Effector CD4-positive, alpha-beta T cell (primary cell): ENCODE data around the gene FBLN2.

Experiments
- DNase-seq: peaks from one replicate; pipeline ENCODE4 v3.0.0-alpha.2; 2020

FBLN2 gene

DNA sequence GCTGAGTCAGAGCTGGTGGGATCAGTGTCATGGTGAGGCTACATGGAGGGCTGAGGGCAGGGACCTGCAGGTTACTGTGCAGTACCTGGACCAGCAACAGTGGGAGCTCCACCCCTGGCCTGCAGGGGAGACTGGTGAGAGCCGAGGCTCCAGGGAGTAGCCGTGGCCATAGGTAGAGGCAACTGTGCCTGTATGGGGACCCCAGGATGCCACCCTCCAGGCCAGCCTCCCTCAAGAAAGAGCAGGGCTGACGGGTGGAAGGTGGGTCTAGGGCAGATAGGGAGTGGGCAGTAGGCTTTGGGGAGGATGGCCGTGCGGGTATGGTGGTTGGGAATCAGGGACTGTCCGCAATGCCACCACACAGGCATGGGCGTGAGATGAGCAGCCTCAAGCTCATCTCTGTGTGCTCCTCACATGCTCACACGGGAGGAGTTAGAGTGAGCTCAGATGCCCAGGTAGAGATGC is 35.5 kb downstream of the FBLN2 start:
- no peak for DNase-seq

DNA sequence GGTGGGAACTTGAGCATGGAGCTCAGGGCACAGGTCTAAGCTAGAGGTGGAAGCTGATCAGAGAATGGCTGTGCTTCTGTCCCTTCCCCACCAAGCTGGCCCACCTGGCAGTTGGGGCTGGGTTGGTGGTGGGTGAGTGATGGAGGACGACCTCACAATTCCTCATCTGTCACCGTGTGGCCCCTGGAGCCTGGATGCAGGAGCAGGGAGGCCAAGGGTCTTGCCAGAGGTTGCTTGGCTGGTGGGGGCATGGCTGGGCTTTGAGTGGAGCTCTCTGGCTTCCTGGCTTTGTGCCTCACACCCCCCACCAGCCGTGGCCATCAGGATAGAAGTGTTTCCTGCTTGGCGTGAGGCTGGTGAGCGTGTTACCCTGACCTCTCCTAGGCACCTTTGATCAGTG is 36.0 kb downstream of the FBLN2 start:
- DNase-seq, result no peak

DNA sequence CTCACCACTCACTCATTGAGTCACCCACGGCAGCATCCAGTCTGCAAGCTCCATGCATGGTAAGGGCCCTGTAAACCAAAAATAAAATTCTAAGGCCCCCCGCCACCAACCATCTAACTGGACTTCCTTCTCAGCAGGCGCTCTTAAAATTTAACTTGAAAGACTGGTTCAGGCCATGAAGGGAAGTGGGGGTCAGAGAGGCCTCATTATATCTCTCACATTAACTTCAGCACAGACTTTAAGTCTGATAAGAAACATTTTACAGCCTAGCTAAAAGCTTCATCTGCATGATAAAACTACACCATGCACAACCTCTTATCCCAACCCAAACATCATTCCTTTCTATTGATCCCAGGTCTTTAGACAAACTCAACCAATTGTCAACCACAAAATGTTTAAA is 38.5 kb downstream of the FBLN2 start:
- DNase-seq, result no peak

- no peak for DNase-seq
Observed at GRCh38 chr3:13588221-13588701, 39.3 kb downstream of the FBLN2 start.

- no peak for DNase-seq
Observed at GRCh38 chr3:13588993-13589392, 40.1 kb downstream of the FBLN2 start.

DNA sequence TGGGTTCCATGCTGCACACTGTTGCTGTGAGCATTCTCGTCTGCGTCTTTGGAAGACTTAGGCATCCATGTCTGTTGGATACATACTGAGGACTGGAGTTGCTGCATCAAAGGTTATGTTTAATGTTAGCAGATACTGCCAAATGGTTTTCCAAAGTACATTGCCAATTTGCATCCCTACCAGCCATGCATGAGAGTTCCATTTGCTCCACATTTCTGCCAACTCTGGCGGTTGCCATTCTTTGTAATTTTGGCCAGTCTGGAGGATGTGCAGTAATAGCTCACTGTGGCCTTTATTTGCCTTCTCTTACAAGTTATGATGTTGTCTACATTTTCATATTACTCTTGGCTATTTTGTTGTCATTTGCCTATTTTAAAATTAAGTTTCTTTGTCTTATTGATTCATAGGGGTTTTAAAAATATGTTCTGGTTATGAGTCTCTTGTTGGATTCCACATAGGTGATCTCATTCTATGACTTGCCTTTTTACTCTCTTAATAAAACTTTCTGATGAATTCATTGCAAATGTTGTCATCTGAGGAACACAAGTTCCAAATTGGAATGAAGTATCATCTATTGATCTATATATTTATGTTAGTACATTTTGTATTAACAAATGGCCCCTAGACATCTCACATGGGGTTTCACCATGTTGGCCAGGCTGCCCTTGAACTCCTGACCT is 42.1 kb downstream of the FBLN2 start:
- no peak for DNase-seq

GRCh38 chr3:13593615-13594014 is 44.7 kb downstream of the FBLN2 start:
- DNase-seq, result no peak

GRCh38 chr3:13594146-13594545 is 45.2 kb downstream of the FBLN2 start:
- no peak for DNase-seq

- DNase-seq, result no peak
Observed at GRCh38 chr3:13594991-13595421, 46.1 kb downstream of the FBLN2 start.

DNA sequence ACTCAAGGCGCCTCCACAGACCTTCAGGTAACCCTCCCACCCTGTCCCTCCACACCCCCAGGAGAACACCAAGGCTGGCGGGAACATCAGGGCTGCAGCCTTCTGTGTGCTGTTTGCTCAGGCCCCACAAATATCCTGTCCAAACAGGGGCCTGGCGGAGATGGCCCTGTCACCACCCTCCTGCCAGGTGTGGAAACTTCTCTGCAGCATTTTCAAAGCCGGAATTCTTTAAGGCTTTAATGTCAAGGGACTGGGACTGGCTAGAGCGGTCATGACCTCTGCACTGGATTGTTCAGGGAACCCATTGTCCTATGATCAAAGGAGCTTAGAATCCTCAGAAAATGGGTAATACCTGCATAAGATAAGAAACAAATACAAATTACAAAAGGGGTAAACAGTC is 46.6 kb downstream of the FBLN2 start:
- DNase-seq, result no peak

DNA sequence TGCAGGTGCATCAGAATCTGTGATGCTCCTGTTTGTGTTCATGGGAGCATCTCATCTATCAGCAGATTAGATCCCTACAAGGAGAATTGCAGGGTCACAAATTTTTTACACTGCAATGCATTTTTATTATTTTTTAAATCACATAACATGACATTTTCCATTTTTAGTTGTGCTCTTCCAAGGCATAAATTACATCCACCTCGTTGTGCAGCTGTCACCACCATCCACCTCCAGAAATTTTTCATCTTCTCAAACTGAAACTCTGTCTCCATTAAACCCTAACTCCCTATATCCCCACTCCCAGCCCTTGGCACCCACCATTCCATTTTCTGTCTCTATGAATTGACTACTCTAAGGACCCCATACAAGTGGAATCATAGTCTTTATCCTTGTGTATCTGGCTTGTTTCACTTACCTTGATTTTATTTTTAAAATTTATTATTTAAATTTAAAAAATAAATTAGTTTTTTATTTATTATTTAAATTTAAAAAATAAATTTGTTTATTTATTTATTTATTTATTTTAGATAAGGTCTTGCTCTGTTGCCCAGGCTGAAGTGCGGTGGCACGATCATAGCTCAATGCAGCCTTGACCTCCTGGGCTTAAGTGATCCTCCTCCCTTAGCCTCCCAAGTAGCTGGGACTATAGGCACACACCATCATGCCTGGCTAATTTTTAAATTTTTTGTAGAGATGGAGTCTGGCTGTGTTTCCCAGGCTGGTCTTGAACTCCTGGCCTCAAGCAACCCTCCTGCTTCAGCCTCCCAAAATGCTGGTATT is 47.7 kb downstream of the FBLN2 start:
- DNase-seq, result no peak

DNA sequence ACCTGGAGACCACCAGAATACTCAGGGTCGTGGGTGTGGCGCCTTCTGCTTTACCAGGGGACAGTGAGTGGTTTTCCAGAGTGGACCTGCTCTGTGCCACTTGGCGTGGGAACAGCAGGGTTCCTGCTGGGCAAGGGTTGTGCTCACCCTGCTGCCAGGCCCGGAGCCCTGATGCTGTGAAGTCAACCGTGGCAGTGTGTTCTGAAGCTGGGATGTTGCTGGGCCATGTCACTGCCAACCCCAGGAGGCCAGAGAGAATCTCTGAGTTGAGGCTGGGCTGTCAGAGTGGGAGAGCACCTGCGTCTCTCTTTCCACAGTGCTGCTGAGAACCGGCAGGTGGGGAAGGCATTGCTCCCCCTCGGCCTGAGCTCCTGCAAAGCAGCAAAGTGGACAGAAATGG is 48.7 kb downstream of the FBLN2 start:
- no peak for DNase-seq

DNA sequence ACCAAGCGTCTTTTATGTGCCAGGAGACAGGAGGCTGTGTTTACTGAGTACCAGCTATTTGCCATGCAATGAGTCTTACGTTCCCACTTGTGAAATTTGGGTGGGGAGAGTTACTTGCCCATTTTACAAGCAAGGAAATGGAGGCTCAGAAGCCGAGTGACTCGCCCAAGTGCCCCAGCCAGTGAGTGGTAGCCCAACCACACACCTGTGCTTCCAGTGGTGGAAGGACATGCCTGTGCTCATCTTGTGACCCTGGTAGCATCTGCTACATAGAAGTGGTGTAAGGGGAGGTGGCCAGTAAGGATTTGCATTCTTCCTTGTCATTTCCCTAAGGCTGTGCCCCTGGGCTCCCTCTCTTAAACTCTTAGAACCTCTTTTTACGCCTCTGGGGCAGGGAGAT is 49.3 kb downstream of the FBLN2 start:
- no peak for DNase-seq

DNA sequence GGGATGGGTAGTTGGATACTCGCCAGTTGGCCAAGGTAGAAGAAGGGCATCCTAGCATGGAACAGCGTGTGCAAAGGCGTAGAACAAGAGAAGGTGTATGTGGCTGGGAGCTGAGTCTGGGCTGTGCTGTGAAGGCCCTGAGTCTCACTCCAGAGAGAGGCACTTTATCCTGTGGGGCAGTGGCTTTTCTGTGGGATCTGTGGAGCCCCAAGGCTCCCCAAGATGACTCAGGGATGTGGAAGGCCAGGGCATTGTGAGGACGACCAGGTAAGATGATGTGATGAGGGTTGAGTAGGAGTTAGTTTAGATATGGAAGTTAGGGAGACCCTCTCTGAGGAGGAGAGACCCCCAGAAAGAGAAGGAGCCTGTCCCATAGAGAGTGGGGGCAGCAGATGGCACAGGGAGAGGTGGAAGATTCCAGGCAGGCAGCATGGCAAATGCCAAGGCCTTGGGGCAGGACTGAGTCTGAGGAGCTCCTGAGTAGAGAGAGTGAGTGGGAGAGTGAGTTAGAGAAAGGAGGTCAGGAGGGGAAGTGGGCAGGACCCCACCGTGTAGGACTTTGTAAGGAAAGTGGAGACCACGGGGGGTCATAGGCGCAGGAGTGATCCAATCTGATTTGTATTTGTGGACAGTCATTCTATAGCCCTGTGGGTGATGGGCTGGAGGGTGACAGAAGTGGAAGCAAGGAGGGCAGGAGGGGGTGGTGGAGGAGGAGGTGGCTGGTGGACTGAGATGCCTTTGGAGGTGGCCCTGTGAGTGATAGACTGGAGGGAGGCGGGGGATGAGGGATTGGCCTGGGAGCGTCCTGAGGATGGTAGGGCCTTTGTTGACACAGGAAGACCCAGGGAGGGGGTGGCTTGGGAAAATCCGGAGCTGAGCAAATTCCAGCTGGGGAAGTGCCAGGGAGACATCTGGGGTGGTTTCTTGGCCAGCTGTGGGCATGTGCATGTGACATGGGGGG is 50.3 kb downstream of the FBLN2 start:
- DNase-seq, result no peak

GRCh38 chr3:13599887-13600450 is 51.0 kb downstream of the FBLN2 start:
- DNase-seq, result no peak

DNA sequence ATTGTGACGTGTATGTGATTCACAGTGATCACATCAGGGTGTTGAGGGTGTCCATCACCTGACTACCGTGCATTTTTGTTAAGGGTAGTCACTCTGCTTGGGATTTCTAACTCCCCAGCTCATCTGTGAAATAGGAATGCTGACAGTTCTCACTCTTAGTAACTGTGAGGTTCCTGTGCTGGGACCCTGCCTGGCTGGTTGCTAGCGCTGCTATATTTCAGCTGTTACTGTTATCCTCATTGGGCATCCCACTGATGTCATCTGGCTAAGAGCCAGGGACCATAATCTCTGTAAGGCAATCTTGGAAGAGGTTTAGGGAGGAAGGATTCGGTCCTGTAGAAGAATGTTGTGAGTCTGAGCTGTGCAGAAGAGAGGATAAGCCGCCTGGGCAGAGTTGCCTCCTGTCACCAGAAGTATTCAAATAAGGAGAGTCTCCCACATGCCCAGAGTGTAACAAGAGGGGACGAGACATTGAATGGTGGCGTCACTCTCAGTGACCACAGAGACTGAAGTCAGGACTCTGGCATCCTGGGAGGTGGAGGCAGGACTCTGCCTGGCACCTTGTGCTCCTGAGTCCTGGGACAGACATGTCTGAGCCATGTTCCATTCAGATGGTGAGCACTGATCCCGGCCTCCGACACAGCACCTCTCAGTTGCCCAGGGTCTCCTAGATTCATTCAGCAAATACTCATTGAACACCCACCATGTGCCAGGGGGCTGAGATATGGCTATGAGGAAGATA is 52.2 kb downstream of the FBLN2 start:
- no peak for DNase-seq

GRCh38 chr3:13601692-13602080 is 52.8 kb downstream of the FBLN2 start:
- no peak for DNase-seq

GRCh38 chr3:13605555-13605954 is 56.6 kb downstream of the FBLN2 start:
- no peak for DNase-seq

DNA sequence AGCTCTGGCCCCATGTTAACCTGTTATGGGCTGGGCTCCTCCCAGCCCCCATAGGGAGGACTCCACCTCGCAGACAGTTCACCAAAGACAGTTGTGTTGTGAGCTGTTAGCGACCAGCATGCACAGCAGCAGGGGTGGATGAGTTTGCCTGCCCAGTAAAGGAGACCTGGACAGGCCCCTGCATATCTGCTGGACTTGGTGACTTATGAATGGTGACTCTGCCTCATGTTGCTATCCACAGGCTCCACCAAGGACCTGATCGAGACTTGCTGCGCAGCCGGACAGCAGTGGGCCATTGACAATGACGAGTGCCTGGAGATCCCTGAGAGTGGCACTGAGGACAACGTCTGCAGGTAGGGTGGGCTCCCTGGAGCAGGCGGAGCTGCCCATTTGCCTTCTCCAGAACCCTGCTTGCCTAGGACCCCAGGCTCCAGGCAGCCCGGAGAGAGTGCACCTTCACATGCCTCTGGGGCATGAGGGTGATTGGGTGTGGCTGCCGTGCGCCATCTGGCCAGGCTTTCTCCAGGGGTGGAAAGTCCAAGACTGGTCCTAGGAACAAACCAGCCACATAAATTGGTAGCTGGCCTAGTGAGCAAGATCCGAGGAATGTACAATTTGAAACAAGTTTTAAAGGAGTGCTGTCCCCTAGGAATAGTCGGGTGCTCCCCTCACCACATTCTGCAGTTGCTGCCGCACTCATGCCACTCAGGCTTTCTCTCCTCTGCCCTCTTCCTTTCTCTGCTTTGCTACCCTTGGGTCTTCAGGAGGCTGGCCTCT is 59.1 kb downstream of the FBLN2 start:
- no peak for DNase-seq

DNA sequence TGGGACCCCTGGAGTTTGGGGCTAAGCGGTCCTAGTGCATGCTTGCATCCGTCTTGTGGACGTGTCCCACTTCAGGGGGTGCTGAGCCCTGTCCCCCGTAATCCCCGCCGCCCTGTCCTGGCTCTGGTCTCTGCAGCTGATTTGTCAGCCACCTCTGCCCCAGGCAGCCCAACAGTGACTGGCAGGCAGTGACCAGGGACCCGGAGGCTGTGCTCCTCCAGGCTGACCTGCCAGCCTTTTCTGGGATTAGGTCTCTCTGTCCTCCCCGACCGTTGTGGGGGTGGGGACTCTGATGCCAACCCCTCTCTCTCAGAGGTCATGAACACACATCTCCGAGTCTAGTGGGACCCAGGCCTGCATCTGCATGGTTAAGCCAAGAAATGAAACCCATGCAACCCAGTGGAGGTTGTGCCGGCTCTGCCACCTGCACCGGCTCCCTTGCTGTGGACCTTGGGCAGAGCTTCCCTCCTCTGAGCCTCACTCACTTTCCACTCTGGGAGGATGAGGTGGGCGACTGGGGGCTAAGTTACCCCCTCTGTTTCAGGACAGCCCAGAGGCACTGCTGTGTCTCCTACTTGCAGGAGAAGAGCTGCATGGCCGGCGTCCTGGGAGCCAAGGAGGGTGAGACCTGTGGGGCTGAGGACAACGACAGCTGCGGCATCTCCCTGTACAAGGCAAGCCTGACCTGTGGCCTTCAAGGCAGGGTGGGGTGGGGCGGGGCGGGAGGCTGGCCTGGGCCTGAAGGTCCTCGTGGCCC is 60.2 kb downstream of the FBLN2 start:
- no peak for DNase-seq
